GM19193 (cell line): ENCODE data around the gene GLRA1.

Experiments used
- POLR2A ChIP-seq: IDR thresholded peaks from 4 replicates; pipeline ENCODE4 v1.6.1; 2011; ENCODE audit not compliant: insufficient read depth, insufficient read length; ENCODE audit errors: extremely low read depth

Gene GLRA1

GRCh38 chr5:151870271-151870670 lies 54.4 kb downstream of the GLRA1 start:
- no peak for TF ChIP-seq POLR2A

GRCh38 chr5:151869843-151870242 lies 54.8 kb downstream of the GLRA1 start:
- TF ChIP-seq POLR2A, result no peak

- no peak for TF ChIP-seq POLR2A
Observed at GRCh38 chr5:151868451-151868850, 56.2 kb downstream of the GLRA1 start.

GRCh38 chr5:151864061-151864748 lies 60.4 kb downstream of the GLRA1 start:
- TF ChIP-seq POLR2A, result no peak

- no peak for TF ChIP-seq POLR2A
Observed at GRCh38 chr5:151863566-151863965, 61.1 kb downstream of the GLRA1 start.

GRCh38 chr5:151862811-151863472 lies 61.7 kb downstream of the GLRA1 start:
- TF ChIP-seq POLR2A, result no peak

- no peak for TF ChIP-seq POLR2A
Observed at GRCh38 chr5:151856861-151857260, 67.8 kb downstream of the GLRA1 start.

- TF ChIP-seq POLR2A, result no peak
Observed at GRCh38 chr5:151855701-151856100, 69.0 kb downstream of the GLRA1 start.

- TF ChIP-seq POLR2A, result no peak
Observed at GRCh38 chr5:151847871-151848270, 76.8 kb downstream of the GLRA1 start.

- TF ChIP-seq POLR2A, result no peak
Observed at GRCh38 chr5:151846765-151847164, 77.9 kb downstream of the GLRA1 start.

- no peak for TF ChIP-seq POLR2A
Observed at GRCh38 chr5:151829370-151829769, 95.3 kb downstream of the GLRA1 start.

- TF ChIP-seq POLR2A, result no peak
Observed at GRCh38 chr5:151825445-151825844, 99.2 kb downstream of the GLRA1 start.

- TF ChIP-seq POLR2A, result no peak
Observed at GRCh38 chr5:151822141-151822540, 102.5 kb downstream of the GLRA1 start.

- no peak for TF ChIP-seq POLR2A
Observed at GRCh38 chr5:151820903-151821302, 103.7 kb downstream of the GLRA1 start.

- TF ChIP-seq POLR2A, result no peak
Observed at GRCh38 chr5:151820271-151820670, 104.4 kb downstream of the GLRA1 start.

- TF ChIP-seq POLR2A, result no peak
Observed at GRCh38 chr5:151819830-151820229, 104.8 kb downstream of the GLRA1 start.
